Testis (tissue), 3 donors: ENCODE results near the gene AJM1. TPM values are rescaled to one million over a fixed set of nuclear protein-coding genes. Genes with fewer than 3 reads are reported as not detected.
A peak's percentile ranks its signal among the peaks of the same experiment; 100 is the strongest.

ENCODE experiments used
- DNase-seq: peaks from one replicate; pipeline ENCODE4 v3.0.0-alpha.2; 2019
- H3K27ac ChIP-seq, 2 donors: fragments of 200-600 bp; sonication (generic); one replicate each; pipeline ENCODE4 v1.5.1; 2019
- H3K27me3 ChIP-seq: fragments of 200-600 bp; sonication (generic); one replicate; pipeline ENCODE4 v1.5.1; 2019
- H3K36me3 ChIP-seq: fragments of 200-600 bp; sonication (generic); one replicate; pipeline ENCODE4 v1.5.1; 2017; ENCODE audit warnings: low read depth; ENCODE audit errors: missing control alignments
- H3K4me1 ChIP-seq: fragments of 200-600 bp; sonication (generic); one replicate; pipeline ENCODE4 v1.5.1; 2019
- H3K4me3 ChIP-seq, 2 donors: fragments of 200-600 bp; sonication (generic); one replicate each; pipeline ENCODE4 v1.5.1; 2017 to 2019
- H3K9me3 ChIP-seq: fragments of 200-600 bp; sonication (generic); one replicate; pipeline ENCODE4 v1.5.1; 2017
- POLR2A ChIP-seq: fragments of 450-650 bp; IDR thresholded peaks from one replicate; pipeline ENCODE4 v1.6.1; 2017; ENCODE audit warnings: antibody characterized with exemption, mild to moderate bottlenecking, moderate library complexity
- WGBS, 2 donors: methylation state at CpG; one replicate each; pipeline ENCODE4 v1.1.5; 2018; 5-methylcytosine and 5-hydroxymethylcytosine counted together
- intact Hi-C: fragments of 100-400 bp; cut with DNase I; formaldehyde crosslinking; loops from one replicate; pipeline ENCODE4 v1.15.1; 2023; ENCODE audit warnings: low total_unique reads
- polyA plus RNA-seq: library from polyadenylated mRNA; stranded (reverse); fragments of 350-450 nt; fragmentation: Illumina TruSeq; extraction: RNeasy Lipid Tissue Mini Kit (QIAGEN cat#74804); gene quantifications from one replicate; pipeline ENCODE4 v1.2.3, GENCODE V29; 2014; ENCODE audit warnings: low read depth, low replicate concordance; ENCODE audit not compliant: insufficient read depth
- total RNA-seq, 2 donors: library from RNA; depleted of rRNA; stranded (reverse); fragments of >200 nt; gene quantifications; one replicate each; pipeline ENCODE4 v1.2.3, GENCODE V29; 2016
- TF ChIP-seq, protein P1 (sequence below), 3 experiments: fragments of 450-650 bp in 2 of 3; fragments of 200-600 bp in 1 of 3; sonication (generic) in 1 of 3; IDR thresholded peaks; one replicate each; pipeline ENCODE4 v1.5.1; 2016 to 2019; ENCODE audit warnings: antibody characterized with exemption in 3 of 3, mild to moderate bottlenecking in 2 of 3, moderate library complexity in 1 of 3

AJM1 gene
- total and polyA plus RNA-seq, 3 donors from 2014 or later = 4.0 to 24.6 (median 13.1) TPM

DNA sequence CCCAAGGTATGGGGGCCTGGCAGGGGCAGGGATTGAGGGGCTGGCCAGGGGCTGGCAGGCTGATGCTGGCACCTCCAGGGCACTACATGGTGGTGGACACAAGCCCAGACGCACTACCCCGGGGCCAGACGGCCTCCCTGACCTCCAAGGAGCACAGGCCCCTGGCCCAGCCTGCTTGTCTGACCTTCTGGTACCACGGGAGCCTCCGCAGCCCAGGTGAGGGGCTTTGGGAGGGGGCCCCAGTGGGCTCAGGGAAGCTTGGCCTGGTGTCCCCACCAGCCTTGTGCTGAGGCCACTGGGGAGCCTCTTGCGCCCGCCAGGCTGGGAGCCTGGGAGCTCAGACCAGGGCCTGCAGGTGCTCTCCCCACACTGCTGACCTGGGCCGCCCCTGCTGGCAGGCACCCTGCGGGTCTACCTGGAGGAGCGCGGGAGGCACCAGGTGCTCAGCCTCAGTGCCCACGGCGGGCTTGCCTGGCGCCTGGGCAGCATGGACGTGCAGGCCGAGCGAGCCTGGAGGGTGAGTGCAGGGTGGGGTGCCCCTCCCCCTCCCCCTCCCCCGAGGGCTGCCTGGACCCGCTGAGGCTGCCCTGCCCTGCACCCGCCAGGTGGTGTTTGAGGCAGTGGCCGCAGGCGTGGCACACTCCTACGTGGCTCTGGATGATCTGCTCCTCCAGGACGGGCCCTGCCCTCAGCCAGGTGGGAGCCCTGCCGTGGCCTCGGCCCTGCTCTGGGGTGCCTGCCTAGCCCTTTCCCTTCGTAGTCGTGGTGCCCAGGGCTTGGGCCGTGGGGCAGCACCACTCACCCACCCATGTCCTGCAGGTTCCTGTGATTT, 15.5 kb downstream of the AJM1 start:
- H3K4me3 ChIP-seq = no peak overlapping the region
- no peak for DNase-seq
- peaks cover 9% of the 10 kb centered on the region for H3K4me1 ChIP-seq
- 89% methylated on average over 27 of the region's 29 CpGs; no CpG with 5 or more reads in 1 of the 2 donors for WGBS, 2 donors
- no peaks in the 10 kb centered on the region for H3K27me3 ChIP-seq
- H3K36me3 ChIP-seq = no peaks in the 10 kb centered on the region
- no peak overlapping the region for H3K27ac ChIP-seq
- no peak for TF ChIP-seq POLR2A
- TF ChIP-seq, protein P1, sequence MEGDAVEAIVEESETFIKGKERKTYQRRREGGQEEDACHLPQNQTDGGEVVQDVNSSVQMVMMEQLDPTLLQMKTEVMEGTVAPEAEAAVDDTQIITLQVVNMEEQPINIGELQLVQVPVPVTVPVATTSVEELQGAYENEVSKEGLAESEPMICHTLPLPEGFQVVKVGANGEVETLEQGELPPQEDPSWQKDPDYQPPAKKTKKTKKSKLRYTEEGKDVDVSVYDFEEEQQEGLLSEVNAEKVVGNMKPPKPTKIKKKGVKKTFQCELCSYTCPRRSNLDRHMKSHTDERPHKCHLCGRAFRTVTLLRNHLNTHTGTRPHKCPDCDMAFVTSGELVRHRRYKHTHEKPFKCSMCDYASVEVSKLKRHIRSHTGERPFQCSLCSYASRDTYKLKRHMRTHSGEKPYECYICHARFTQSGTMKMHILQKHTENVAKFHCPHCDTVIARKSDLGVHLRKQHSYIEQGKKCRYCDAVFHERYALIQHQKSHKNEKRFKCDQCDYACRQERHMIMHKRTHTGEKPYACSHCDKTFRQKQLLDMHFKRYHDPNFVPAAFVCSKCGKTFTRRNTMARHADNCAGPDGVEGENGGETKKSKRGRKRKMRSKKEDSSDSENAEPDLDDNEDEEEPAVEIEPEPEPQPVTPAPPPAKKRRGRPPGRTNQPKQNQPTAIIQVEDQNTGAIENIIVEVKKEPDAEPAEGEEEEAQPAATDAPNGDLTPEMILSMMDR (IDR thresholded peaks at IDR 0.05) = no peak
- intact Hi-C loops = no loop called here
- no peaks in the 10 kb centered on the region for H3K9me3 ChIP-seq

DNA sequence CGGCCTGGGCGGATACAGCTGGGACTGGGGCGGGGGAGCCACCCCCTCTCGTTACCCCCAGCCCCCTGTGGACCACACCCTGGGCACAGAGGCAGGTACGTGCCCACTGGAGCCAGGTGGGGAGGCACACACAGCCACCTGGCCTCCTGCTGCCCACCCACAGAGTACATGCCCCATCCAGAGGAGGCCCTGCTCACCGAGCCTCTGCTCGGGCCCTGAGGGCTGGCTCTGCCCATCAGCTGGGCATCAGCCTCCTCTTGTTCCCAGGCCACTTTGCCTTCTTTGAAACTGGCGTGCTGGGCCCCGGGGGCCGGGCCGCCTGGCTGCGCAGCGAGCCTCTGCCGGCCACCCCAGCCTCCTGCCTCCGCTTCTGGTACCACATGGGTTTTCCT, 16.2 kb downstream of the AJM1 start:
- H3K27ac ChIP-seq = no peak overlapping the region
- intact Hi-C loops = no loop called here
- no peaks in the 10 kb centered on the region for H3K36me3 ChIP-seq
- TF ChIP-seq, protein P1 (IDR thresholded peaks at IDR 0.05) = no peak
- TF ChIP-seq POLR2A = no peak
- H3K9me3 ChIP-seq = no peaks in the 10 kb centered on the region
- peaks cover 8% of the 10 kb centered on the region for H3K4me1 ChIP-seq
- 96% methylated on average over 15 of the region's 15 CpGs; no CpG with 5 or more reads in 1 of the 2 donors for WGBS, 2 donors
- H3K4me3 ChIP-seq = no peak overlapping the region
- H3K27me3 ChIP-seq = no peaks in the 10 kb centered on the region
- DNase-seq = no peak

- Histone ChIP-seq H3K36me3 (no peaks in the 10 kb centered on the region), H3K27ac (no peak overlapping the region), H3K4me1 (peaks cover 8% of the 10 kb centered on the region), H3K4me3 (no peak overlapping the region), H3K27me3 (no peaks in the 10 kb centered on the region), H3K9me3 (no peaks in the 10 kb centered on the region)
- peak; percentile 82 for DNase-seq
- 69 to 72% methylated on average over 8 to 19 of the region's 20 CpGs for WGBS, 2 donors
- intact Hi-C loops = no loop called here
- TF ChIP-seq POLR2A = no peak
- TF ChIP-seq, protein P1 (IDR thresholded peaks at IDR 0.05) = no peak
These were observed 16.8 kb downstream of the AJM1 start for GRCh38 chr9:136858844-136859757.

- Histone ChIP-seq H3K4me3 (no peak overlapping the region), H3K4me1 (peaks cover 14% of the 10 kb centered on the region), H3K36me3 (no peaks in the 10 kb centered on the region), H3K27me3 (no peaks in the 10 kb centered on the region), H3K27ac (no peak overlapping the region), H3K9me3 (no peaks in the 10 kb centered on the region)
- intact Hi-C loops = no loop called here
- WGBS, 2 donors = 89 to 94% methylated on average over 7 to 9 of the region's 9 CpGs
- TF ChIP-seq, protein P1 (IDR thresholded peaks at IDR 0.05) = no peak
- no peak for TF ChIP-seq POLR2A
- DNase-seq = no peak
These were observed 18.3 kb downstream of the AJM1 start for GRCh38 chr9:136860529-136860928.
